Keratinocyte (primary cell): Measurements from ENCODE around the gene CDC14B. TPM values are rescaled to one million over a fixed set of nuclear protein-coding genes. Genes with fewer than 3 reads are reported as not detected.

ENCODE experiments used
- DNase-seq: peaks from one replicate; pipeline ENCODE4 v3.0.0-alpha.2; 2011; ENCODE audit warnings: low read depth, missing footprints, low spot score
- FAIRE-seq: peaks from 2 replicates; lab custom pipeline; 2011; peaks lifted over from hg19 to GRCh38; lab: Jason Lieb, UNC
- H2AFZ ChIP-seq: 2 replicates; pipeline ENCODE4 v1.6.0; 2012; ENCODE audit warnings: low read length, control low read depth, inconsistent platforms; ENCODE audit not compliant: control insufficient read depth
- H3K27ac ChIP-seq: 2 replicates; pipeline ENCODE4 v1.5.1; 2011; ENCODE audit warnings: low read length; ENCODE audit not compliant: control insufficient read depth, insufficient read depth
- H3K27me3 ChIP-seq: 3 replicates; pipeline ENCODE4 v1.6.0; 2011; ENCODE audit warnings: low read length; ENCODE audit not compliant: control insufficient read depth, insufficient read depth; ENCODE audit errors: extremely low read depth
- H3K36me3 ChIP-seq, 2 experiments: 2 replicates in 1 of 2; 3 replicates in 1 of 2; pipeline ENCODE4 v1.5.1; 2011; ENCODE audit warnings: low read length in 2 of 2, mild to moderate bottlenecking in 1 of 2; ENCODE audit not compliant: control insufficient read depth in 2 of 2, insufficient read depth in 2 of 2; ENCODE audit errors: extremely low read depth in 1 of 2
- H3K4me1 ChIP-seq: 3 replicates; pipeline ENCODE4 v1.5.1; 2011; ENCODE audit warnings: low read length; ENCODE audit not compliant: control insufficient read depth, insufficient read depth; ENCODE audit errors: extremely low read depth
- H3K4me2 ChIP-seq: 3 replicates; pipeline ENCODE4 v1.6.0; 2011; ENCODE audit warnings: low read depth, low read length; ENCODE audit not compliant: control insufficient read depth, insufficient read depth; ENCODE audit errors: extremely low read depth
- H3K4me3 ChIP-seq, 3 experiments: fragments of 200-600 bp in 1 of 3; sonication (generic) in 1 of 3; 2 replicates in 2 of 3; 3 replicates in 1 of 3; pipeline ENCODE4 v1.5.1; 2011 to 2016; ENCODE audit warnings: low read length in 3 of 3, mild to moderate bottlenecking in 3 of 3, control low read depth in 2 of 3, inconsistent platforms in 1 of 3, low read depth in 1 of 3, mixed read lengths in 1 of 3, mixed run types in 1 of 3, moderate library complexity in 1 of 3; ENCODE audit not compliant: control insufficient read depth in 2 of 3, insufficient read depth in 2 of 3; ENCODE audit errors: extremely low read depth in 1 of 3
- H3K79me2 ChIP-seq: 2 replicates; pipeline ENCODE4 v1.6.0; 2012; ENCODE audit warnings: low read length; ENCODE audit not compliant: control insufficient read depth, insufficient read depth
- H3K9ac ChIP-seq: 3 replicates; pipeline ENCODE4 v1.6.0; 2011; ENCODE audit warnings: low read length; ENCODE audit not compliant: control insufficient read depth, insufficient read depth; ENCODE audit errors: extremely low read depth
- H3K9me1 ChIP-seq: 3 replicates; pipeline ENCODE4 v1.6.0; 2011; ENCODE audit warnings: low read length; ENCODE audit not compliant: control insufficient read depth, insufficient read depth; ENCODE audit errors: extremely low read depth
- H3K9me3 ChIP-seq: 2 replicates; pipeline ENCODE4 v1.5.1; 2012; ENCODE audit warnings: low read depth, low read length; ENCODE audit not compliant: control insufficient read depth
- H4K20me1 ChIP-seq: 3 replicates; pipeline ENCODE4 v1.6.0; 2011; ENCODE audit warnings: low read length; ENCODE audit not compliant: control insufficient read depth, insufficient read depth; ENCODE audit errors: extremely low read depth
- CTCF ChIP-seq, 3 experiments: IDR thresholded peaks in 1 of 3; conservative IDR thresholded peaks in 1 of 3; optimal IDR thresholded peaks in 1 of 3; 2 replicates in 2 of 3; 3 replicates in 1 of 3; pipeline versions ENCODE3 to v1.5.1; 2011; ENCODE audit warnings: low read length in 3 of 3, mild to moderate bottlenecking in 3 of 3, moderate library complexity in 2 of 3, control low read depth in 1 of 3, inconsistent platforms in 1 of 3; ENCODE audit not compliant: insufficient read depth in 2 of 3; ENCODE audit errors: extremely low read depth in 1 of 3
- EZH2 ChIP-seq: IDR thresholded peaks from one replicate; pipeline ENCODE4 v1.6.1; 2012; ENCODE audit warnings: inconsistent platforms, mild to moderate bottlenecking, low read length, moderate library complexity
- dilution Hi-C: fragments of 300-500 bp; cut with MboI; formaldehyde crosslinking; loops from one replicate; pipeline ENCODE4 v1.7.0; 2020; ENCODE audit warnings: low sequenced_read_pairs; ENCODE audit not compliant: extremely low pct_ligation_motif_present
- polyA plus RNA-seq, 5 experiments: library from polyadenylated mRNA; depleted of rRNA in 3 of 5; stranded (reverse) in 3 of 5; stranded (forward) in 1 of 5; unstranded in 1 of 5; fragments of >200 nt; gene quantifications; 1 replicate in 1 of 5; 2 replicates in 3 of 5; 3 replicates in 1 of 5; pipeline versions ENCODE4 v1.2.1 to v1.2.3, GENCODE V29; 2011 to 2012; ENCODE audit warnings: missing spikeins in 2 of 5, low read depth in 1 of 5, low replicate concordance in 1 of 5

Gene CDC14B
- polyA plus RNA-seq, 1 donor (not counting 4 experiments of a cell fraction or from before 2014, with no cell fraction given), result 7.5 TPM

GRCh38 chr9:96480736-96481135 lies 138.9 kb downstream of the CDC14B start:
- H3K4me3 ChIP-seq, result no peak overlapping the region
- H3K4me2 ChIP-seq, result no peak overlapping the region
- H3K4me1 ChIP-seq, result no peaks in the 10 kb centered on the region
- no peaks in the 10 kb centered on the region for H3K9me1 ChIP-seq
- H3K27ac ChIP-seq, result no peak overlapping the region
- H2AFZ ChIP-seq, result no peak overlapping the region
- no peak for FAIRE-seq
- H3K27me3 ChIP-seq, result no peaks in the 10 kb centered on the region
- peaks cover 0 to 3% of the 10 kb centered on the region in 2 experiments for H3K36me3 ChIP-seq
- TF ChIP-seq EZH2 (no peak), CTCF (optimal IDR thresholded peaks at IDR 0.05 in 1 of 3, IDR thresholded peaks at IDR 0.05 in 1 of 3, conservative IDR thresholded peaks at IDR 0.05 in 1 of 3; ENCODE audit: extremely low read depth in 1 of 3, insufficient read depth in 2 of 3, low read length in 3 of 3) (no peak)
- H3K79me2 ChIP-seq, result no peaks in the 10 kb centered on the region
- no peak overlapping the region for H3K9ac ChIP-seq
- H3K9me3 ChIP-seq, result no peaks in the 10 kb centered on the region
- dilution Hi-C loops, result no loop called here
- no peaks in the 10 kb centered on the region for H4K20me1 ChIP-seq
- no peak for DNase-seq

GRCh38 chr9:96478829-96479371 lies 140.7 kb downstream of the CDC14B start:
- Histone ChIP-seq H3K27me3 (no peaks in the 10 kb centered on the region), H3K4me2 (no peak overlapping the region), H3K4me3 (no peak overlapping the region), H3K4me1 (no peaks in the 10 kb centered on the region), H4K20me1 (no peaks in the 10 kb centered on the region), H3K9me3 (no peaks in the 10 kb centered on the region), H3K79me2 (no peaks in the 10 kb centered on the region), H3K36me3 (peaks cover 0 to 4% of the 10 kb centered on the region in 2 experiments), H3K27ac (no peak overlapping the region), H3K9ac (no peak overlapping the region), H2AFZ (no peak overlapping the region), H3K9me1 (no peaks in the 10 kb centered on the region)
- FAIRE-seq (no peak), DNase-seq (no peak)
- dilution Hi-C loops, result no loop called here
- no peak for TF ChIP-seq EZH2
- TF ChIP-seq CTCF (optimal IDR thresholded peaks at IDR 0.05 in 1 of 3, IDR thresholded peaks at IDR 0.05 in 1 of 3, conservative IDR thresholded peaks at IDR 0.05 in 1 of 3; ENCODE audit: extremely low read depth in 1 of 3, insufficient read depth in 2 of 3, low read length in 3 of 3), result no peak
